Measurements from ENCODE around the gene SLIT1.

Gene SLIT1

DNA sequence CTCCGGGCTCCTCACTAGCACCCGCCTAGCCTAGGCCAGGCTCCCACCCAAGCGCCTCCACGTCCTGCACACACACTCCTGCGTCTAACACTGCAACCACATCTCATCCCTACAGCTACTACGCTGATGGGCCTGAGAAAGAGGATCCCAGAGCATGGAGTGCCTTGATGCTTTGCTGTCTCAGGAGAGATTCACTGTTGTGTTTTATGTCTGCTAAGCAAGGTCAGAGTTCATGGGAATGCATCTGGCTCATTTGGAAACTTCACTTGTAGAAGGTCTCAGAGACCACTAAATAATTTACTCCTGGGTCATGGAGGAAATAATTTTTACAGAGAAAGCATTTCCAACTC lies 88.7 kb downstream of the SLIT1 start:
- ChIA-PET CTCF (no interaction called here), POLR2A (no interaction called here)
- TF ChIP-seq ZNF384 (IDR thresholded peaks at IDR 0.05), result no peak
- TF ChIP-seq, protein P1, sequence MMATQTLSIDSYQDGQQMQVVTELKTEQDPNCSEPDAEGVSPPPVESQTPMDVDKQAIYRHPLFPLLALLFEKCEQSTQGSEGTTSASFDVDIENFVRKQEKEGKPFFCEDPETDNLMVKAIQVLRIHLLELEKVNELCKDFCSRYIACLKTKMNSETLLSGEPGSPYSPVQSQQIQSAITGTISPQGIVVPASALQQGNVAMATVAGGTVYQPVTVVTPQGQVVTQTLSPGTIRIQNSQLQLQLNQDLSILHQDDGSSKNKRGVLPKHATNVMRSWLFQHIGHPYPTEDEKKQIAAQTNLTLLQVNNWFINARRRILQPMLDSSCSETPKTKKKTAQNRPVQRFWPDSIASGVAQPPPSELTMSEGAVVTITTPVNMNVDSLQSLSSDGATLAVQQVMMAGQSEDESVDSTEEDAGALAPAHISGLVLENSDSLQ (IDR thresholded peaks at IDR 0.05), result no peak
- no peak for TF ChIP-seq BHLHE40 (IDR thresholded peaks at IDR 0.05; ENCODE audit: borderline replicate concordance)
- no peak for TF ChIP-seq SUZ12 (IDR thresholded peaks at IDR 0.05)
- TF ChIP-seq FOXA1 (IDR thresholded peaks at IDR 0.05), result no peak
- TF ChIP-seq ARNT (IDR thresholded peaks at IDR 0.05), result no peak
- TF ChIP-seq FOXK2 (IDR thresholded peaks at IDR 0.05), result no peak
- no peak for TF ChIP-seq FOXM1 (IDR thresholded peaks at IDR 0.05; ENCODE audit: borderline replicate concordance)
- no peak for TF ChIP-seq ELF4 (IDR thresholded peaks at IDR 0.05)
- TF ChIP-seq NFRKB (IDR thresholded peaks at IDR 0.05), result no peak
- TF ChIP-seq L3MBTL2 (conservative IDR thresholded peaks at IDR 0.05), result no peak
- no peak for TF ChIP-seq TARDBP (IDR thresholded peaks at IDR 0.05)
- no peak for TF ChIP-seq LEF1 (IDR thresholded peaks at IDR 0.05; ENCODE audit: borderline replicate concordance)
- no peak for TF ChIP-seq HDGF (IDR thresholded peaks at IDR 0.05; ENCODE audit: borderline replicate concordance)
- TF ChIP-seq CTBP1 (IDR thresholded peaks at IDR 0.05; ENCODE audit: borderline replicate concordance), result no peak
- TF ChIP-seq SP1 (IDR thresholded peaks at IDR 0.05), result no peak

DNA sequence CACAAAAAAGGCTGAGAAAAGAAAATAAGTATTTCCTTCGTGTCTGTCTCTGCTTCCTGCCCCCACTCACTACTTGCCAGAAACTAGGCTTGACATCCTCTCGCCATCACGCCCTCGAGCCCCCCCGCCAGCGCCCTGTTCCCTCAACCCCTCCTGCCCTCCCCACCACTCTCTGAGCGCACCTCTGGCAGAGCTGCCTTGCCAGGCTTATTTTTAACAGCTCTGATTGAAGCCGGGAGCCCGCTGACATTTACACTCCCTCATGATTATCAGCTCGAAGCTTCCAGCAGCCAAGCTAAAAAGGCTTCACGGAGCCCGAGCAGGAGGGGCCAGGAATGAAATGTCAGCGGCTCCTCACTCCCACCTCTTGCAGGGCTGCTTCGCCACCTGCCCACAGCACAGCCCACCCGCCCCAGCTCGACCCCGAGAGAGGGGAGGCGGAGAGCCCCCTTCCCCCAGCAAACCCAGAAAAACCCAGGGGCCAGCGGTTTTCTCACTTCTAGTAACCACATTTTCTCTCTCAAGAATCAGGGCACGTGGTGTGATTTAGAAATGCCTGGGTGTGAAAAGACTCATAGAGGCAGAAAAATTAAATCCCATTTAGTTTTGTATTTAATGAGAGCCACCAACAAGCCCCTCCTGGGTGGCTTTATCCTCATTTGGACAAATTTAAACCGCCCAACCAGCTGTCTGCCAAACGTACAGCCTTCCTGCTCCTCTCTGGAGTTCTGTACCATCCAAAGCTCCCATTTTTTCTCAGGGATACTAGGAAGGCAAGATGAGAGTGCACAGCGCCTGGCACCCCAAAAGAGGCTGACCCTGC lies 89.3 kb downstream of the SLIT1 start:
- CTCF ChIA-PET, result interaction anchor here (1.1 to 1.2 kb wide), 2 partner anchors 12 to 15 kb away, joined by 5 read pairs; no protein-coding TSS in a partner anchor
- POLR2A ChIA-PET, result no interaction called here
- TF ChIP-seq FOXA1 (IDR thresholded peaks at IDR 0.05), result no peak
- TF ChIP-seq L3MBTL2 (conservative IDR thresholded peaks at IDR 0.05), result no peak
- TF ChIP-seq FOXK2 (IDR thresholded peaks at IDR 0.05), result no peak
- no peak for TF ChIP-seq CTBP1 (IDR thresholded peaks at IDR 0.05; ENCODE audit: borderline replicate concordance)
- no peak for TF ChIP-seq NFRKB (IDR thresholded peaks at IDR 0.05)
- TF ChIP-seq BHLHE40 (IDR thresholded peaks at IDR 0.05; ENCODE audit: borderline replicate concordance), result no peak
- no peak for TF ChIP-seq HDGF (IDR thresholded peaks at IDR 0.05; ENCODE audit: borderline replicate concordance)
- TF ChIP-seq SUZ12 (IDR thresholded peaks at IDR 0.05), result no peak
- no peak for TF ChIP-seq ARNT (IDR thresholded peaks at IDR 0.05)
- TF ChIP-seq, protein P1 (IDR thresholded peaks at IDR 0.05), result no peak
- TF ChIP-seq ELF4 (IDR thresholded peaks at IDR 0.05), result no peak
- no peak for TF ChIP-seq FOXM1 (IDR thresholded peaks at IDR 0.05; ENCODE audit: borderline replicate concordance)
- no peak for TF ChIP-seq ZNF384 (IDR thresholded peaks at IDR 0.05)
- DNase-seq (ENCODE audit: extremely low spot score), result no peak

More for the DNA sequence above, 88.7 kb downstream of the SLIT1 start:
- no peak for DNase-seq (ENCODE audit: extremely low spot score)

DNA sequence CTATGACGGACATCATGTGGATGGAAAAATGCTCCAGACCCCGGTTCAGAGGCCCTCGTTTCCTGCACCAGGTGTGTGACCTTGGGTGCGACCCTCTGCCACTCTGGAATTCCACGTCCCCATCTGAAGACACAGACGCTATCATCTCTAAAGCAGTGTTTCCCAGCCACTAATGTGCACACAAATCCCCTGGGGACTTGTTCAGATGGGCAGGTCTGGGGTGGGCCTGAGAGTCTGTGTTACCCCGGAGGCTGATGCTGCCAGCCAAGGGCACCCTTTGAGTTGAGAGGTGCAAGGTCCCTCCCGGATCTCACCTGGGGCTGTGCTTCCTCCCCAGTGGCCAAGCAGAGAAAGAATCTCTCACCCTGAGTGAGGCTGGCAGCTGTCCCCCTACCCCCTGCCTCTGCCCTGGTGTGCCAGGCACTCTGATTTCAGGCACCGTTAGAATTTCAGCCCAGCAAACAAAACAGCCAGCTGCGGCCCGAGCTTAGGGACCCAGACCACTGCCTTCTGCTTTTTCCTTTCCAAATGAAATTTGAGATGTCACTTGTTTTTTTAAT lies 90.0 kb downstream of the SLIT1 start:
- POLR2A ChIA-PET, result no interaction called here
- TF ChIP-seq ELF4 (IDR thresholded peaks at IDR 0.05), result no peak
- TF ChIP-seq FOXA1 (IDR thresholded peaks at IDR 0.05), result no peak
- no peak for TF ChIP-seq LEF1 (IDR thresholded peaks at IDR 0.05; ENCODE audit: borderline replicate concordance)
- no peak for TF ChIP-seq SUZ12 (IDR thresholded peaks at IDR 0.05)
- TF ChIP-seq TARDBP (IDR thresholded peaks at IDR 0.05), result no peak
- CTCF ChIA-PET, result interaction anchor here (1.1 to 1.2 kb wide), 2 partner anchors 13 to 14 kb away, joined by 5 read pairs; no protein-coding TSS in a partner anchor
- DNase-seq (ENCODE audit: extremely low spot score), result no peak

DNA sequence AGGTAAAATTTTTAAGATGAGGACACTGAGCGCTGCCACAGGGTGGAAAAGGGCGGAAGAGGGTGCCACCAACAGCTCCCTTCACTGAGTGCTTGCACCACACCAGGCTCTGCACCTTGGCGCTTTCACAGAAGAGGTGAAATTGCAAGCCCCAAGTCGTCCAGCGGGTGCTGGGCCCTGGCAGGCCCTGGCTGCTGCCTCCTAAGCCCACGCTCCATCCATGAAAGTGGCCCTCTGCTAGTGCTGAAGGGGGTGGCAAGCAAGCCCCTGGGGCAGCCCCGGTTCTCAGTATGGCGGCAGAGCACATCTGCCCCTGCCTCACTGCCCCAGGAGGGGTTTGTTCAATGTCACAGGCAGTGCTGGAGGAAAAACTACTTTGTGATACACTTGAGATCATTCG lies 95.1 kb downstream of the SLIT1 start:
- no peak for DNase-seq (ENCODE audit: extremely low spot score)
- TF ChIP-seq SUZ12 (IDR thresholded peaks at IDR 0.05) (no peak), HDGF (IDR thresholded peaks at IDR 0.05; ENCODE audit: borderline replicate concordance) (no peak), L3MBTL2 (conservative IDR thresholded peaks at IDR 0.05) (no peak), LEF1 (IDR thresholded peaks at IDR 0.05; ENCODE audit: borderline replicate concordance) (no peak), BHLHE40 (IDR thresholded peaks at IDR 0.05; ENCODE audit: borderline replicate concordance) (no peak), NFRKB (IDR thresholded peaks at IDR 0.05) (no peak), ZNF384 (IDR thresholded peaks at IDR 0.05) (no peak), FOXA1 (IDR thresholded peaks at IDR 0.05) (no peak), FOXM1 (IDR thresholded peaks at IDR 0.05; ENCODE audit: borderline replicate concordance) (no peak), SP1 (IDR thresholded peaks at IDR 0.05) (no peak), TARDBP (IDR thresholded peaks at IDR 0.05) (no peak), FOXK2 (IDR thresholded peaks at IDR 0.05) (no peak), ARNT (IDR thresholded peaks at IDR 0.05) (no peak), ELF4 (IDR thresholded peaks at IDR 0.05) (no peak), CTBP1 (IDR thresholded peaks at IDR 0.05; ENCODE audit: borderline replicate concordance) (no peak)
- TF ChIP-seq, protein P1 (IDR thresholded peaks at IDR 0.05), result no peak
- CTCF ChIA-PET, result interaction anchor here (1.4 kb wide), 1 partner anchor 18 kb away, joined by 3 read pairs; no protein-coding TSS in a partner anchor
- POLR2A ChIA-PET, result no interaction called here

DNA sequence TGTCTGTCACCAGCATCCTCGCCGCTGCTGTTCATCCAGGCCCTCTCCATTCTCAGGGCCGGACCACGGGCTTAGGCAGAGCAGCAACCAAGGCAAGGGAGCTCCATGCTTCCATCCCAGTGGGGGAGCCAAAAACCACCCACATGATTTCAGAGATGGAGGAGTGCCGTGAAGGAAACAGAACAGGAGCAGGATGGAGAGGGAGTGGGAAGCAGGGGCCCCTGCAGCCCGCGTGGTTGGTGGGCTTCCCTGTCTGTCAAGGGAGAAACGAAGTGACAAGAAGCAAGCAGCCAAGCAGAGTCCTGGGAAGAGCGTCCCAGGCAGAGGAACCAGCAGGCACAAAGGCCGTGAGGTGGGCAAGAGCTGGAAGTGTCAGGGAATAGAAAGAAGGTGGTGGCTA lies 95.7 kb downstream of the SLIT1 start:
- no peak for DNase-seq (ENCODE audit: extremely low spot score)
- ChIA-PET CTCF (interaction anchor here (1.0 kb wide), 2 partner anchors 17 to 106 kb away, joined by 3 read pairs; no protein-coding TSS in a partner anchor), POLR2A (no interaction called here)
- TF ChIP-seq SP1 (IDR thresholded peaks at IDR 0.05) (no peak), FOXA1 (IDR thresholded peaks at IDR 0.05) (no peak), LEF1 (IDR thresholded peaks at IDR 0.05; ENCODE audit: borderline replicate concordance) (no peak), ELF4 (IDR thresholded peaks at IDR 0.05) (no peak), SUZ12 (IDR thresholded peaks at IDR 0.05) (no peak), ARNT (IDR thresholded peaks at IDR 0.05) (no peak), L3MBTL2 (conservative IDR thresholded peaks at IDR 0.05) (no peak)
